ENCODE results near the gene CACNA1G.

Gene CACNA1G

DNA sequence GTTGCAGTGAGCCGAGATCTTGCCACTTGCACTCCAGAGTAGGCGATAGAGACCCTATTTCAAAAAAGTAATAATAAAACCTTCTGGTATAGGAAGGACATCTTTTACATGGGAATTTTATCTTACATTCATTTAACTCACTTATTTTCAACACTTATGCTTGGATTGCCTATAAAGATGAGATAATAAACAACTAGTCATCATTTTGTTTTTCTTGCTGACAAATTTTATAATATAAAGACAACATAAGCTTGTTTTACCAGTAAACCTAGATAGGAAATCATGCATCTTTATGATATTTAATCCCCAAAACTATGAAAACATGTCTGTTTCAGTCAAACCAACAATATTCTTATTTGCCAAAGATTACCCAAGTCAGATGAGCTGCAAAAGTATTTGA is 91.1 kb downstream of the CACNA1G start:
- DNase-seq (ENCODE audit: low spot score): no peak

GRCh38 chr17:50653738-50654137 is 93.2 kb downstream of the CACNA1G start:
- DNase-seq (ENCODE audit: low spot score): no peak

GRCh38 chr17:50656509-50656908 is 96.0 kb downstream of the CACNA1G start:
- no peak for DNase-seq (ENCODE audit: low spot score)

DNA sequence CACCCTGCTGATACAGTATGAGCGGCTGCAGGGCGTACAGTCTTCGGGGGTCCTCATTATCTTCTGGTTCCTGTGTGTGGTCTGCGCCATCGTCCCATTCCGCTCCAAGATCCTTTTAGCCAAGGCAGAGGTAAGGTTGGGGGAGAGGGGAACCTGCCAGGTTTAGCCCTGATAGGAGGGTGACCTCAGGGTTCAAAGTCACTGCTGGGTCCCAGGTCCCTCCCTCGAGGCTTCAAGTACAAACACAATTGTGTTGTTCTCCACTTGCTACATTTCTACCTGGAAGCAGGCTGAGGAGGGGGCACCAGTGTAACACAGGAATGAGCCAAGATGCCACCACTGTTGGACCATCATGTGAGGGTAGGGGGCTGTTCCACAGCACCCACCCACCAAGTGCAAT is 96.5 kb downstream of the CACNA1G start:
- no peak for DNase-seq (ENCODE audit: low spot score)

GRCh38 chr17:50657627-50658026 is 97.1 kb downstream of the CACNA1G start:
- no peak for DNase-seq (ENCODE audit: low spot score)

DNA sequence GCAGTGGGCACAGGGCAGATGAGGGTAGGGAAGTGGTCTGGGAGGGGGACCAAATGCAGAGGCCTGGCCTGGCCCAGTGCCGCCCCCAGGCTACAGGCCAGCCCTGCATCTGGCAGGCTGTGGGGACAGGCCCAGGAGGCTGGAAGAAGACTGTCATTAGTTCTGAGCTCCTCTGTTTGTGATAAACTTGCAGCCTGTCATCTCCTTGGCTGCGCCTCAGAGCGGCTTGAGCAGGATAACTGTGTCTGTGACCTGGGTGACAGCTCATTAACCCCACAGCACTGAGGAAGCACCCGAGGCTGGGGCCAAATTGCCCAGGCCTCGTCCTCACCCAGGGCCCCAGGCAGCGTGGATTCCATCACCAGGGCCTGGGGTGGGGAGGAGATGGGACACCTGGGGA is 98.1 kb downstream of the CACNA1G start:
- DNase-seq (ENCODE audit: low spot score): no peak

DNA sequence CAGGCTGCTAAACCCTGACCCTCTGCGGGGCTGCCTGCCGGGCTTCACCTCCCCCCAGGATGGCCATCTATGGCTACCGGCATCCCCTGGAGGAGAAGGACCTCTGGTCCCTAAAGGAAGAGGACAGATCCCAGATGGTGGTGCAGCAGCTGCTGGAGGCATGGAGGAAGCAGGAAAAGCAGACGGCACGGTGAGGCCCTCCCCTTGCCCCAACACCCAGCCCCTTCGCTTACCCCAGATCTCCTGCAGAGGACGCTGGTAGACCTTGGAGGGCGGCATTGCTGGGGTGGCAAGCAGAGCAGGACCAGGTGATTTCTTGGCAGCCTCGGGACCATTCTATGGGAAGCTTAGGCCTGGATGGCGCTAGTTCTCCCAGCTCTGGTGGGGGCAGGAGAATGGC is 98.7 kb downstream of the CACNA1G start:
- DNase-seq (ENCODE audit: low spot score): no peak

GRCh38 chr17:50660042-50660886 is 99.7 kb downstream of the CACNA1G start:
- DNase-seq (ENCODE audit: low spot score): no peak

- DNase-seq (ENCODE audit: low spot score): no peak
These were observed 100.4 kb downstream of the CACNA1G start for GRCh38 chr17:50660887-50661345.

- no peak for DNase-seq (ENCODE audit: low spot score)
These were observed 100.8 kb downstream of the CACNA1G start for GRCh38 chr17:50661348-50661747.

DNA sequence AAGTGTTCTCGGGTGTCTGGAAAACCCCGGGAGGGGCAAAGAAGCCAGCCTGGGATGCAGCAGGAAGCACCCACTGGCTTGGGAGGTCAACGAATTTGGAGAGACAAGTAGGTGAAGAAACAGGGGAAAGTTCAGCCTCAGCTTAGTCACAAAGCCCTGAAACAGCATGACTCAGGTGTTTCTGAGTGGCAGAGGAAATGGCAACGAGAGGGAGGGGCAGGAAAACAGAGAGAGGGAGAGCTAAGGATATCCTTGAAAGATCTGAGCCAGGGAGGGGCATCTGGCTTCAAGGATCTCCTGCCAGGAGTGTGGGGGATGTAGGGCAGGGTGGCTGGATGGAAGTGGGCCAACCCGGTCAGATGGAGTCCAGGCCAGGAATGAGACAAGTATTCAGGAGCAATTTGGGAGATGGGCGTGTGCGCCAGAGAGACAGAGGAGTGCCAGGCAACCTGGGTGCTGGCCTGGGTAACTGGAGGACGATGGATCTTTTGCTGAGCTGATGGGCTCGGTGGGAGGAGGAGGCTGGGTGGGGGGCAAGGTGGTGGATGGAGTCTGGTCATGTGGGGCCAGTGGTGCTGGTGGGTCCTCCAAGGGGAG is 101.4 kb downstream of the CACNA1G start:
- no peak for DNase-seq (ENCODE audit: low spot score)

DNA sequence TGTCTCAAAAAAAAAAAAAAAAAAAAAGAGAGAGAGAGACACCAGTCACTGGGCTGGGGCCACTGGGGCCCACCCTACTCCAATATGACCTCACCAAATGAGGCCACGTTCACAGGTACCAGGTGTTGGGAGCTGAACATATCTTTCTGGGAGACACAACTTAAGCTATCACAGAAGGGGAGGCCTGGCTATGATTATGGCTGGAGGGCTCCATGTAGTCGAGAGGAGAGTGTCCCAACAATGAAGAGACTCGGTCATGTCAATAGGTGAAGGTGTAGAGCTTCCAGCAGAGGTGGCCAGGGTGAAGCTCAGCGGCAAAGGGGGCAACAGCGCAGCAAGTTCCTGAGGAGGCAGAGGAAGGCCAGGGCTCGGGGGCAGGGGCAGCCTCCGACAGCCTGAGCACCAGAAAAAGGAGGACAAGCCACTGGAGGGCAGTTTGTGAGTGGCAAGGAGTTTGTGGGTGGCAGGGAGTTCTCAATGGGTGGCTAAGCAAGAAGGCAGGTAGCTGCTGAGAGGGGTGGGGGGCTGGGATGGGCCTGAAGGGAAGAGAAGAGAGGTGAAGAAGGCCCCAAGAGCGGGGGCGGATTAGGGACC is 102.2 kb downstream of the CACNA1G start:
- DNase-seq (ENCODE audit: low spot score): no peak

DNA sequence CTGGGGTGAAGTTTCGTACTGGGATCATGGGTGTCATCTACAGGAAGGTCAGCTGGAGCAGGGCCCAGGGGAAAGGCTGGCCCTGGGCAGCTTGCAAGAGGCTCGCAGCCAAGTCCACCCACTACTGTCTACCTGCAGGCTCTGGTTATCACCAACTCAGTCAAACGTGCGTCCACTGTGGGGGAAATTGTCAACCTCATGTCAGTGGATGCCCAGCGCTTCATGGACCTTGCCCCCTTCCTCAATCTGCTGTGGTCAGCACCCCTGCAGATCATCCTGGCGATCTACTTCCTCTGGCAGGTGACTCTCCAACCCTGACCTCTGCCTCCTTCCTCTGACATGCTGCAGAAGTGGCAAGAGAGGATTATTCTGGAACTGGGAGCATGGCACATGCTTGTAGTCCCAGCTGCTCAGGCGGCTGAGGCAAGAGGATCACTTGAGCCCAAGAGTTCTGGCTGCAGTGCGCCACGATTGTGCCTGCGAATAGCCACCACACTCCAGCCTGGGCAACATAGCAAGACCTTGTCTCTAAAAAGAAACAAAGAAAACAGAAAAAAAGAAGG is 103.4 kb downstream of the CACNA1G start:
- no peak for DNase-seq (ENCODE audit: low spot score)

- no peak for DNase-seq (ENCODE audit: low spot score)
These were observed 104.4 kb downstream of the CACNA1G start for GRCh38 chr17:50664788-50665458.

DNA sequence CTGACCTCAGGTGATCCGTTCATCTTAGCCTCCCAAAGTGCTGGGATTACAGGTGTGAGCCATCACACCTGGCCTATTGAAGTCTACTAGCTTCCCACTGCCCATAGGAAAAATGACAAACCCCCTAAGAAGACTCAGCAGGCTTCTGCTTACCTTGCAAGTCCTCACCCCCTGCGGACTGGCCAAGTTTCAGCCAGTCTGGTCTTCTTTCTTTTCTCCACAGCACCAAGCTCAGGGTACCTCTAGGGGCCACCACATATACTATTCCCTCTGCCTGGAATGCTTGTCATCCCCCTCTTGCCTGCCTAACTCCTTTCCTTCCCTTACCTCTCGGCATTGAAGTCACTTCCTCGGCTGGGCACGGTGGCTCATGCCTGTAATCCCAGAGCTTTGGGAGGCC is 105.3 kb downstream of the CACNA1G start:
- no peak for DNase-seq (ENCODE audit: low spot score)

DNA sequence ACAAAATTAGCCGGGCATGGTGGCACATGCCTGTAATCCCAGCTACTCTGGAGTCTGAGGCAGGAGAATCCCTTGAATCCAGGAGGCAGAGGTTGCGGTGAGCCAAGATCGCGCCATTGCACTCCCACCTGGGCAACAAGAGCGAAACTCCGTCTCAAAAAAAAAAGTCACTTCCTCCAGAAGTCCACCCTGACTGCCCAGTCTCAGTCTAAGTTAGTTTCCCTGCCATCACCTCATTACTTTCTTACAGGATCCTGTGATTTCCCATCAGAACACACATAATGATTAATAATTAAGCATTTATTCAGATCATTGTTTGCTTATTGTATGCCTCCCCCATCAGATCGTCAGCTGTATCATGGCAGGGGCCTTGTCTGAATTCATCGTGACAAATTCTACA is 105.8 kb downstream of the CACNA1G start:
- DNase-seq (ENCODE audit: low spot score): no peak

GRCh38 chr17:50667259-50668024 is 106.9 kb downstream of the CACNA1G start:
- no peak for DNase-seq (ENCODE audit: low spot score)

GRCh38 chr17:50668025-50668837 is 107.7 kb downstream of the CACNA1G start:
- DNase-seq (ENCODE audit: low spot score): no peak

DNA sequence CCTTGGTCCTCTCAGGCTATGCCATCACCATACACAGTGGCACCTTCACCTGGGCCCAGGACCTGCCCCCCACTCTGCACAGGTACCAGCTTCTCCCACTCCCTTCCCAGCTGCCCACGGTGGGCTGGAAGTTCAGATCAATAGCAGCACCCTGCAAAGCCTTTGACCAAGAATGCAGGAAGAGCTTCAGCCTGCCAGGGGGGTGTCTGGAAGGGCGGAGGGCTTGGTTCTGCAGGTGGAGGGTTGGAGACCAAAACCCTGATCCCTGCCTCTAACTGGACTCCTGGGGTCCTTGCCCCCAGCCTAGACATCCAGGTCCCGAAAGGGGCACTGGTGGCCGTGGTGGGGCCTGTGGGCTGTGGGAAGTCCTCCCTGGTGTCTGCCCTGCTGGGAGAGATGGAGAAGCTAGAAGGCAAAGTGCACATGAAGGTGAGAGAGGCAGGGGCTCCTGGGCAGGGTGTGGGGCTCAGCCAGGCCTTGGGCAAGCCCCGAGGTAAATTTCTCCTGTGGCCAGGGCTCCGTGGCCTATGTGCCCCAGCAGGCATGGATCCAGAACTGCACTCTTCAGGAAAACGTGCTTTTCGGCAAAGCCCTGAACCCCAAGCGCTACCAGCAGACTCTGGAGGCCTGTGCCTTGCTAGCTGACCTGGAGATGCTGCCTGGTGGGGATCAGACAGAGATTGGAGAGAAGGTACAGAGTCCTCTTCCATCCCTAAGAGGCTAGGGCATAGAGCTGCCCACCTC is 108.5 kb downstream of the CACNA1G start:
- DNase-seq (ENCODE audit: low spot score): no peak

- no peak for DNase-seq (ENCODE audit: low spot score)
These were observed 111.6 kb downstream of the CACNA1G start for GRCh38 chr17:50672071-50672470.

All from putamen (tissue), 1 donor.